ENCODE data around the gene GRIK5. TPM values are rescaled to one million over a fixed set of nuclear protein-coding genes. Genes with fewer than 3 reads are reported as not detected.
"Not testable (repeated sequence)": the region's sequence is repeated elsewhere in the genome, so short reads cannot be mapped to it uniquely, and the experiment has no call there.

Gene GRIK5
- total RNA-seq, 1 experiment from 2014 or later: 16.4 TPM

DNA sequence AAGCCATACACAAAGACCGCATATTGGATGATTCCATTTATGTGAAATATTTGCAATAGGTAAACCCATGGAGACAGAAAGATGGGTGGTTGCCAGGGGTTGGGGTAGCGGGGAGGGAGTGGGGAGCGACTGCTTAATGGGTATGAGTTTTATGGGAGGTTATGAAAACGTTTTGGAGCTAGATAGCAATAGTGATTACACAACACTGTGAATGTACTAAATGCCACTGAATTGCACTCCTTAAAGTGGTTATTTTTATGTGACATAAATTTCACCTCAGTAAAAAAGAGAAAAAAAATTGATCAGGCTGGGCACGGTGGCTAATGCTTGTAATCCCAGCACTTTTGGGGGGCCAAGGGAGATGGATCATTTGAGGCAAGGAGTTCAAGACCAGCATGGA is 36.6 kb downstream of the GRIK5 start:
- no peak overlapping the region for H3K4me3 ChIP-seq (ENCODE audit: insufficient read depth, low read depth, low read length)
- no peaks in the 10 kb centered on the region for H3K27me3 ChIP-seq (ENCODE audit: control insufficient read depth, insufficient read depth, low read length)
- no peak for DNase-seq

DNA sequence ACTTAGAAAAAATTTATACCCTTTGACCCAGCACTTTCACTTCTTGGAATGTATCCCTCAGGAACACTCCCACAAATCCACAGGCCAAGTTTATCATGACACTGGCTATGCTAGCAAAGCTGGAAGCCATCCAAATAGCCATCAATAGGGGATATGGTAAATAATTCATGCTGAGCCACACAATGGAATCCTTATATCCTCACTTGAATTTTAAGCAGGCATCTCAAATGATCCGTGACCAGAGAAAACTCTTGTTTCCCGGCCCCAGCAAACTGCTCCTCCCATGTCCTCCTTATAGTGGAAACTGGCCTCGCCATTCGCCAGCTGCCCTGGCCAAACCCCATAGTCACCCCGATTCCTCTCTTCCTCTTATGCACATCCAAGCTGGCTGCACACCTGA is 37.6 kb downstream of the GRIK5 start:
- no peak overlapping the region for H3K4me3 ChIP-seq (ENCODE audit: insufficient read depth, low read depth, low read length)
- peak; percentile 65 for DNase-seq
- H3K36me3 ChIP-seq (replicated peaks; ENCODE audit: control insufficient read depth, insufficient read depth, low read length): peaks cover 7% of the 10 kb centered on the region
- H3K27me3 ChIP-seq (ENCODE audit: control insufficient read depth, insufficient read depth, low read length): no peaks in the 10 kb centered on the region

More for the DNA sequence above, 36.6 kb downstream of the GRIK5 start:
- H3K36me3 ChIP-seq (replicated peaks; ENCODE audit: control insufficient read depth, insufficient read depth, low read length): peaks cover 14% of the 10 kb centered on the region

- no peak for DNase-seq
- peaks cover 7% of the 10 kb centered on the region for H3K36me3 ChIP-seq (replicated peaks; ENCODE audit: control insufficient read depth, insufficient read depth, low read length)
These were observed 39.2 kb downstream of the GRIK5 start for GRCh38 chr19:42030645-42031440.

GRCh38 chr19:42028304-42029216 is 41.4 kb downstream of the GRIK5 start:
- peak; percentile 88 for DNase-seq
- Histone ChIP-seq H3K36me3 (replicated peaks; ENCODE audit: control insufficient read depth, insufficient read depth, low read length) (peaks cover 9% of the 10 kb centered on the region), H3K27me3 (ENCODE audit: control insufficient read depth, insufficient read depth, low read length) (no peaks in the 10 kb centered on the region), H3K4me3 (ENCODE audit: insufficient read depth, low read depth, low read length) (peak overlapping the region; percentile 36; the same call in 1 of the 2 replicates)

More at GRCh38 chr19:42030645-42031440, 39.2 kb downstream of the GRIK5 start:
- no peaks in the 10 kb centered on the region for H3K27me3 ChIP-seq (ENCODE audit: control insufficient read depth, insufficient read depth, low read length)
- H3K4me3 ChIP-seq (ENCODE audit: insufficient read depth, low read depth, low read length): no peak overlapping the region

GRCh38 chr19:42024622-42025111 is 45.3 kb downstream of the GRIK5 start:
- Histone ChIP-seq H3K27me3 (ENCODE audit: control insufficient read depth, insufficient read depth, low read length) (no peaks in the 10 kb centered on the region), H3K4me3 (ENCODE audit: insufficient read depth, low read depth, low read length) (no peak overlapping the region), H3K36me3 (replicated peaks; ENCODE audit: control insufficient read depth, insufficient read depth, low read length) (peaks cover 5% of the 10 kb centered on the region)
- DNase-seq: no peak

DNA sequence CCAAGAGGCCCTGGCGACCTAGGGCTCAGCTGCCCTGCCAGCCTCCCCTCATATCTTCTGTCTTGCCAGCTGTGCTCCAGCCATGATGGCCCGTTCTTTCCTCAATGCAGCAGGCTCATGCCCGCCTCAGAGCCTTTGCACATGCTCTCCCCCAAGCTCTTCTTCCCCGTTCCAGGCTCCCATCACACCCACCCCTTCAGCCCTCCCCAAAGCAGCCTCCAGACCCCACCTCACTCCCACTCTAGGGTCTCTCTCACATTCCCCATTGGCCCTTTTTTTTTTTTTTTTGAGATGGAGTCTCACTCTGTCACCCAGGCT is 46.1 kb downstream of the GRIK5 start:
- no peak for DNase-seq
- H3K4me3 ChIP-seq (ENCODE audit: insufficient read depth, low read depth, low read length): no peak overlapping the region
- H3K27me3 ChIP-seq (ENCODE audit: control insufficient read depth, insufficient read depth, low read length): no peaks in the 10 kb centered on the region
- peaks cover 5% of the 10 kb centered on the region for H3K36me3 ChIP-seq (replicated peaks; ENCODE audit: control insufficient read depth, insufficient read depth, low read length)

GRCh38 chr19:42023121-42023942 is 46.7 kb downstream of the GRIK5 start:
- H3K36me3 ChIP-seq (replicated peaks; ENCODE audit: control insufficient read depth, insufficient read depth, low read length): peaks cover 5% of the 10 kb centered on the region
- no peak overlapping the region for H3K4me3 ChIP-seq (ENCODE audit: insufficient read depth, low read depth, low read length)
- no peaks in the 10 kb centered on the region for H3K27me3 ChIP-seq (ENCODE audit: control insufficient read depth, insufficient read depth, low read length)
- DNase-seq: peak; percentile 85

GRCh38 chr19:42022616-42023015 is 47.4 kb downstream of the GRIK5 start:
- DNase-seq: no peak
- H3K27me3 ChIP-seq (ENCODE audit: control insufficient read depth, insufficient read depth, low read length): no peaks in the 10 kb centered on the region
- no peak overlapping the region for H3K4me3 ChIP-seq (ENCODE audit: insufficient read depth, low read depth, low read length)
- peaks cover 5% of the 10 kb centered on the region for H3K36me3 ChIP-seq (replicated peaks; ENCODE audit: control insufficient read depth, insufficient read depth, low read length)

DNA sequence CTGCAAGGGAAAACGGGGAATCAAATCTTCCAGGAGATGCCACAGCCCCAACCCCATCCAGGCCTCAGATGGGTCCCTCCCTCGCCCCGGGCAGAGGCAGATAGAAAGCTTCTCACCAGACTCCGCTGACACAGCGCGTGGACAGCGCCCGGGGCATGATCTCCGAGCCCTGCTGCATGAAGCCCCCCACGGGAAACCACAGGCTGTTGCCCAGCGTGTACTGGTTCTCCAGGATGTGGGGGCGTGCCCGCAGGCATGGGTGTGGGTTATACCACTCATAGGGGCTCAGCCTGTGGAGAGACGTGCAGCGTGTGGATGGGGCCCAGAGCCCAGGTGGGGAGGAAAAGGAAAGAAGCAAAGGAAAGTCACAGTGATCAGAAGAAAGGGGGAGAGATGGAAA is 48.8 kb downstream of the GRIK5 start:
- peaks cover 3% of the 10 kb centered on the region for H3K36me3 ChIP-seq (replicated peaks; ENCODE audit: control insufficient read depth, insufficient read depth, low read length)
- DNase-seq: no peak
- no peaks in the 10 kb centered on the region for H3K27me3 ChIP-seq (ENCODE audit: control insufficient read depth, insufficient read depth, low read length)
- no peak overlapping the region for H3K4me3 ChIP-seq (ENCODE audit: insufficient read depth, low read depth, low read length)

- no peaks in the 10 kb centered on the region for H3K27me3 ChIP-seq (ENCODE audit: control insufficient read depth, insufficient read depth, low read length)
- DNase-seq: no peak
- H3K4me3 ChIP-seq (ENCODE audit: insufficient read depth, low read depth, low read length): no peak overlapping the region
- H3K36me3 ChIP-seq (replicated peaks; ENCODE audit: control insufficient read depth, insufficient read depth, low read length): peaks cover 2% of the 10 kb centered on the region; the same call in 1 of the 2 replicates
These were observed 51.4 kb downstream of the GRIK5 start for GRCh38 chr19:42018503-42019193.

DNA sequence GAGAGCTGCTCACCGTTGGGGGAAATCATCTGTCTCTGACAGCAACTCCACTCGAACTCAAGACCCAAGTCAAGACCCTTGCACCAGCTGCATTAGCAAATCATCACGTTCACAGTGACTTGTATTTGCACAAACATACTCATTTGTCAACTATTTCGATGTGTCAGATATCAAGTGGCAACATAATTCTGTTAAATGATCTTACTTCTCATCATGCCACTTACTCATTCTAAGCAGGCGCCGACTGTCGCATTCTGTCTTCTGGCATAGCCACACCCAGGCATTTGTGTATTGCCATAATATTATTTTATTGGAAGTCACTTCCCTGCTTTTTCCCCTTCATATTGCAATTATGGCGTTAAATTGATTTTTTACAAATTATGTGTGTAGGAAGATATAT is 53.0 kb downstream of the GRIK5 start:
- Histone ChIP-seq H3K36me3 (replicated peaks; ENCODE audit: control insufficient read depth, insufficient read depth, low read length) (peaks cover 2% of the 10 kb centered on the region; the same call in 1 of the 2 replicates), H3K27me3 (ENCODE audit: control insufficient read depth, insufficient read depth, low read length) (no peaks in the 10 kb centered on the region), H3K4me3 (ENCODE audit: insufficient read depth, low read depth, low read length) (no peak overlapping the region)
- no peak for DNase-seq

DNA sequence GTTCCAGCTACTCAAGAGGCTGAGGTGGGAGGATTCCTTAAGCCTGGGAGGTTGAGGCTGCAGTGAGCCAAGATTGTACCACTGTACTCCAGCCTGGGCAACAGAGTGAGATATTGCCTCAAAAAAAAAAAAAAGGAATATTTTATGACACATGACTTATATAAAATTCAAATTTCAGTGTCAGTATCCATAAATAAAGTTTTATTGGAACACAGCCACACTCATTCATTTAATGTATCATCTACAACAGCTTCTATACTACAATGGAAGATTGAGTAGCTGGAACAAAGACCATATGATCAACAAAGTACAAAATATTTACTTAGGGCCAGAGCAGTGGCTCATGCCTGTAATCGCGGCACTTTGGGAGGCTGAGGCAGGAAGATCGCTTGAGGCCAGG is 57.3 kb downstream of the GRIK5 start:
- H3K27me3 ChIP-seq (ENCODE audit: control insufficient read depth, insufficient read depth, low read length); H3K4me3 ChIP-seq (ENCODE audit: insufficient read depth, low read depth, low read length); H3K36me3 ChIP-seq (replicated peaks; ENCODE audit: control insufficient read depth, insufficient read depth, low read length); DNase-seq: not testable (repeated sequence)

- Histone ChIP-seq H3K36me3 (replicated peaks; ENCODE audit: control insufficient read depth, insufficient read depth, low read length) (no peaks in the 10 kb centered on the region), H3K27me3 (ENCODE audit: control insufficient read depth, insufficient read depth, low read length) (no peaks in the 10 kb centered on the region), H3K4me3 (ENCODE audit: insufficient read depth, low read depth, low read length) (no peak overlapping the region)
- no peak for DNase-seq
These were observed 59.5 kb downstream of the GRIK5 start for GRCh38 chr19:42010245-42011126.

Measured in H7 (cell line).